ENCODE results near the gene DDR1.
"Not testable (repeated sequence)": the region's sequence is repeated elsewhere in the genome, so short reads cannot be mapped to it uniquely, and the experiment has no call there.

The DDR1 gene

DNA sequence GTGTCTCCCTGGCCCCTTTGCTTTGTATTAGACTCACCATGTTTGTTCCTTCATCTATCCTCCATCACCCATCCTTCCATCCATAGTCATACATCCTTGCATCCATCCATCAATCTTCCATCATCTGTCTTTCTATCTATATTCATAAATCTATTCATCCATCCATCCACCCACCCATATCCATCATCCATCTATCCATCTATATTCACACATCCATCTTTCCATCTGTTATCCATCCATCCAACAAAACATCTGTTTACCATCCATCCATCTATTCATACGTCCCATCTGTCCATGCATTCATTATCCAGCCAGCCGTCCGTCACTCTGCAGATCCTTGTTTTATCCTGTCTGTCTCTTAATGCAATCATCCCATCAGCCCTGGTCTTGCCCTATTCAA lies 10.6 kb downstream of the DDR1 start:
- DNase-seq, result no peak

- DNase-seq, result peak; percentile 34
Observed at GRCh38 chr6:30895343-30895742, 11.0 kb downstream of the DDR1 start.

DNA sequence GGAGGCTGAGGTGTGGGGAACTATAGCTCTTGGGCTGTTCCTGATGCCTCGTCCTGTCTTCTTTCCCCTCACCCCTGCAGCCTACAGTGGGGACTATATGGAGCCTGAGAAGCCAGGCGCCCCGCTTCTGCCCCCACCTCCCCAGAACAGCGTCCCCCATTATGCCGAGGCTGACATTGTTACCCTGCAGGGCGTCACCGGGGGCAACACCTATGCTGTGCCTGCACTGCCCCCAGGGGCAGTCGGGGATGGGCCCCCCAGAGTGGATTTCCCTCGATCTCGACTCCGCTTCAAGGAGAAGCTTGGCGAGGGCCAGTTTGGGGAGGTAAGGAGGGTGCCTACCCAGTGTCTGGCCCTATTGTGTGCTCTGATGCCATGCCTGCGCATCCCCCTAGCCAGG lies 12.2 kb downstream of the DDR1 start:
- DNase-seq, result peak; percentile 27

- DNase-seq, result no peak
Observed at GRCh38 chr6:30897882-30898281, 13.6 kb downstream of the DDR1 start.

DNA sequence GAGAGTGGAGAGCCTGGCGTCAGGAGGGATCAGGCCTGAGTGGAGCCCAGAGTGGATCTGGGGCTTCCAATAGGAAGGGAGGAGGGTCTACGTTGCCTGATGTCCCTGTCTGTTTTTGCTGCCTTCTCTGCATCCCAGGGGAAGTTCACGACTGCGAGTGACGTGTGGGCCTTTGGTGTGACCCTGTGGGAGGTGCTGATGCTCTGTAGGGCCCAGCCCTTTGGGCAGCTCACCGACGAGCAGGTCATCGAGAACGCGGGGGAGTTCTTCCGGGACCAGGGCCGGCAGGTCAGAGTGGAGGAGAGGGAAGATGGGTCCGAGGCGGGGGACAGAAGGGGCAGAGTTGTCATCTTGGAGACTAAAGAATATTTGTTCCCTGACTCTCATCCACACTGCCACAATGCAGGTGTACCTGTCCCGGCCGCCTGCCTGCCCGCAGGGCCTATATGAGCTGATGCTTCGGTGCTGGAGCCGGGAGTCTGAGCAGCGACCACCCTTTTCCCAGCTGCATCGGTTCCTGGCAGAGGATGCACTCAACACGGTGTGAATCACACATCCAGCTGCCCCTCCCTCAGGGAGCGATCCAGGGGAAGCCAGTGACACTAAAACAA lies 14.5 kb downstream of the DDR1 start:
- no peak for DNase-seq

DNA sequence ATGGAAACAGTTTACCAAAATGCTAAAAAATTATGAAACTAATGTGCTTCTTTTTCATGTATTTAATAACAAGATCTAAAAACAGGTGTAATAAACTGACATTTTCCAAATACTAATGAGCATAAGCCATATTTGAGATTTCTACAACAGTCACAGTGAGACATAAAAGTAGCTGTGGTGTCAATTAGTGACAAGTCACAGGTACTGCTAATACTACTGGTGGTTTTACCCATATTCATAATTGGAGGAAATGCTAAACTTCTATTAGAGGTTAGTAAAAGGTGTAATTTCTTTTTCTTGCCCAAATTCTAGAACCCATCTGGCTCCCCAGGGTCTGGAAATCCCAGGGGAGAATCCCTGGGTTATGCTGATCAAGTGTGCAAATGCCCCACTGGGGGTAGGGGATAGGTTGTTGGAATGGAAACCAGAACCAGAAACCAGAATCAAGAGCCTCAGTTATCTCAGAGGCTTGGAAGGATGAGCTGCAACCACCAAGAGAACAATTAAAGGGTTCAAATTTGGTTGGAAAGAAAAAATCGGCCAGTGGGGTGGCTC lies 16.6 kb downstream of the DDR1 start:
- no peak for DNase-seq

- no peak for DNase-seq
Observed at GRCh38 chr6:30901436-30901835, 17.1 kb downstream of the DDR1 start.

- DNase-seq, result not testable (repeated sequence)
Observed at GRCh38 chr6:30902196-30902595, 17.9 kb downstream of the DDR1 start.

DNA sequence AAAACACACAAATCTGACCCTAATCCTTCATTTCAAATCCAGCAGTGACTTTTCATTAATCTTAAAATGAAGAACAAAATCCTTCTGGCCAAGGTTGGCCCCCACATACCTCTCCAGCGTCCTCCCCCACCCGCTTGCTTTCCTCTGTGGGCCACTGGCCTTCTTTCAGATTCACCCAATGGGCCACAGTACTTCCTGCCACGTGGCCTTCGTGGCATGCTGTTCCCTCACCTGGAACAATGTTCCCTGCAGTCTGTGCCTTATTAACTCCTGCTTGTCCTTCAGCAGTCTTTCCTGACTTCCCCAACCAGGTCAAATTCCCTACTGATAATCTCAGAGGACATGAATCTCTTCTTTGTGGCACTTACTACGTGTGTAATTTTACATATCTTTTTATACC lies 18.4 kb downstream of the DDR1 start:
- no peak for DNase-seq

DNA sequence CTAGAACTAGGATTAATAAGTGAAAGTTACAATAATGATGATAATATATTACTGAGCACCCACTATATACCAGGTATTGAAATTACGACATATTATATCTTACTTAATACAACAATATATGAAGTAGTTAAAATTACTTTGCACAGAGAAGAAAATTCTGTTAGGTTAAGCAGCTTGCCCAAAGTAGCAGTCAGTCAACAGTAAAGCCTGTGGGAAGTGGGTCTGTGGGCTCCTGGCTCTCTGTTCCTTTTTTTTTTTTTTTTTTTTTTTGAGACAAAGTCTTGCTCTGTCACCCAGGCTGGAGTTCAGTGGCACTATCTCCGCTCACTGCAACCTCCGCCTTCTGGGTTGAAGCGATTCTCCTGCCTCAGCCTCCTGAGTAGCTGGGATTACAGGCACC lies 18.9 kb downstream of the DDR1 start:
- DNase-seq, result no peak

- DNase-seq, result not testable (repeated sequence)
Observed at GRCh38 chr6:30907290-30907757, 23.0 kb downstream of the DDR1 start.

- peak; percentile 96 for DNase-seq
Observed at GRCh38 chr6:30907758-30908591, 23.7 kb downstream of the DDR1 start, which contains the start of gene GTF2H4. TSS of gene GTF2H4 (plus strand) at chr6:30908207.

GRCh38 chr6:30908700-30909099 lies 24.4 kb downstream of the DDR1 start:
- no peak for DNase-seq

DNA sequence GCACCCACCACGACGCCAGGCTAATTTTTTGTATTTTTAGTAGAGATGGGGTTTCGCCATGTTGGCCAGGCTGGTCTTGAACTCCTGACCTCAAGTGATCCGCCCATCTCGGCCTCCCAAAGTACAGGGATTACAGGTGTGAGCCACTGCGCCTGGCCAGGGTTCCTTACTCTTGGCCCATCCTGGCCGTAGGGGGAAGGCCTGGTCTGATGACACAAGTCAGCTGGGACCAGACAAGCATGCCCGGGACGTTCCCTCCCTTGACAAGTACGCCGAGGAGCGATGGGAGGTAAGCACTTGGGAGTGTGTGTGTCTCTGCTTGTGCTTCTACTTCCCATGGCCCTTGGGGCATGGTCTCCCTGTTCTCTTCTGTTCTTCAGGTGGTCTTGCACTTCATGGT lies 26.2 kb downstream of the DDR1 start:
- not testable (repeated sequence) for DNase-seq

DNA sequence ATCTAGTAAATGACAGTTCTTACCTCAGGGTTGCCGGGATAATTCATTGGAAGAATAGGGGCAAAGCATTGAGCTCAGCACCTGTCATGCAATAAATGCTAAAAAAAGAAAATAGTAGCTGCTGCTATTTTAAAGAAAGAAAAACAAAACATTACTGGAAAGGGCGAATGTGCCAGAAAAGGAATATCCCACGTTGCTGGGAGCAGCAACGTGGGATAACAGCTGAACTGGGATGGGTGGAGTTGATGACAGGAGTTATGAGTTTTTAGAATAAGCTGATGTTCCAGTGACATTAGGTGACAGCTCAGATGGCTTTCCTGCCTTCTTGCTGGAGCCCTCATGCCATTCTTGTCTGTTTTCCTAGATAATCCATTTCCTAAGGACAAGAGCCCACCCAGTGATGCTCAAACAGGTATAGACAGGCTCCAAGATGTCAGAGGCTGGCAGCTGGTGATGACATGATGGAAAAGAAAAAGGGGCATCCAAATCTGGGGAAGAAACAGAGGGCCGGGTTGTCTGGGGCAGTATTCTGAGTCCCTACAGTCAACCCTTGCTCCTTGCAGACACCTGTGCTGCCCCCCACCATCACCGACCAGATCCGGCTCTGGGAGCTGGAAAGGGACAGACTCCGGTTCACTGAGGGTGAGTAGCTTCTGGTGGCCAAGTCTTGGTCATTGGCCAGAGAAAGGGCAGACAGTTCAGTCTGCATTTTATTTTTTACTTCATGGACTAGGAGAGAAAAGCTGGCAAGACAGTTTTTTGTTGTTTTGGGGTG lies 28.6 kb downstream of the DDR1 start:
- no peak for DNase-seq

DNA sequence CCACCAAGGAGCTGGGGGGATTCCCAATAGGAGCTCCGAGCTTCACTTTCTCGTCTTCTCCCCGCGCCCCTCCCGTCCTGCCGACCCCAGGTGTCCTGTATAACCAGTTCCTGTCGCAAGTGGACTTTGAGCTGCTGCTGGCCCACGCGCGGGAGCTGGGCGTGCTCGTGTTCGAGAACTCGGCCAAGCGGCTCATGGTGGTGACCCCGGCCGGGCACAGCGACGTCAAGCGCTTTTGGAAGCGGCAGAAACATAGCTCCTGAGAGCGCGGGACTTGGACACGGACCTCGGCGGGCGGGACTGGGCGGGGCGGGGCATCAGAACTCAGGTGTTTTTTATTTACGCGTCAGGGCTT lies 29.4 kb downstream of the DDR1 start:
- no peak for DNase-seq

DNA sequence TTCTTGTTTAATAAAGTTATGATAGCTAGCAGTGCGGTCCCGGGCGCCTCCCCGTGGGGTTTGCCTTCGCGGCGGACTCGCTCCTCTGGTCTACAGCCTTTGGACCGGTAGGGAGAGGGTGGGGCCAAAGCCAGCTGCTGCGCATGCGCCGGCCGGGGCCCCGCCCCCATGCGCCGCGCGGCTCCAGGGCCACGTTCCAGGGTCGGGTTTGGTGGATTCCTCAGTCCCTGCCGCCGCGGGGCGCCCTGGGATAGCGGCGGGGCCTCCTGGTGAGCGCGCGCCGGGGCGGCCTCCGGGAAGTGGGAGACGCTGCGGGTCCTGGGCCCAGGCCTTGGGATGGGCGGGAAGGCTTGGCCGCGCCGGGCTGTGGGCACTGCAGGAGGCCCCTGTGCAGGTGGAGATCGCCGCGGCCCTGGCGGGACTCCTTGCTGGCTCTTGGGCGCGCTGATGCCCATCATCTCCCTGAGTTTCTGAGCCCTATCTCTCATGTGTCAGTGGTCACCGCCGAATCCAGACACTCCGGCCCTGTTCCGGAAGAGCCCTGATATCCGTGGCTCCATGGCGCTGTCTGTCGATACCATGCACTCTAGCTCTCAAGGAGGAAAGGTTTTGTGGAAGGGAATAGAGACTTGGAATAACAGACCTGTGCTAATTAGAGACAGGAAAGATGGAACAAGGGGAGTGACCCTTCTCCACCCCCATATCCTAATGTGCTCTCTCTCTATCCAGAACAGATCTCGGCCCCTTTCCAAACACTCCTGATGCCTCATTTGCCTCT lies 29.9 kb downstream of the DDR1 start, which contains the start of gene VARS2:
VARS2 (plus strand) TSS at position 163 of the 778 bp plus-strand sequence; CDS start at position 762, 599 bp downstream.
- DNase-seq, result peak; percentile 97

GRCh38 chr6:30914854-30915590 lies 30.7 kb downstream of the DDR1 start:
- DNase-seq, result peak; percentile 52

- peak; percentile 49 for DNase-seq
Observed at GRCh38 chr6:30915591-30915946, 31.2 kb downstream of the DDR1 start.

- no peak for DNase-seq
Observed at GRCh38 chr6:30917041-30917440, 32.7 kb downstream of the DDR1 start.

DNA sequence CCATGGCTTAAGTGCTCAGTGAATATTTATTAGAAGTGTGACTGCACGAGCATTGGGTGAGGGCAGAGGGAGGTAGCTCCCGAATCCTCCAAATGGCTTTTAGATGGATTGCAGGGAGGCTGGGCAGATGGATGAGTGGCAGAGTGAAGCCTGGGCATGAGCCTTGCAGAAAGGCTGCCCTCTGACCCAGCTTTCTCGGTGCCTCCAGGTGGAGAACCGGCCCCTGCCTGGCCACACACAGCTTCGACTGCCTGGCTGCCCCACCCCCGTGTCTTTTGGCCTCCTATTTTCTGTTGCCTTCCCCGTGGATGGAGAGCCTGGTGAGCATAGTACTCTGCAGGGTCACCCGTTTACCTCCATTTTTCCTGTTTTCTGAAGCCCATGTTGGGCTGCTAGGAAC lies 33.2 kb downstream of the DDR1 start:
- DNase-seq, result no peak

DNA sequence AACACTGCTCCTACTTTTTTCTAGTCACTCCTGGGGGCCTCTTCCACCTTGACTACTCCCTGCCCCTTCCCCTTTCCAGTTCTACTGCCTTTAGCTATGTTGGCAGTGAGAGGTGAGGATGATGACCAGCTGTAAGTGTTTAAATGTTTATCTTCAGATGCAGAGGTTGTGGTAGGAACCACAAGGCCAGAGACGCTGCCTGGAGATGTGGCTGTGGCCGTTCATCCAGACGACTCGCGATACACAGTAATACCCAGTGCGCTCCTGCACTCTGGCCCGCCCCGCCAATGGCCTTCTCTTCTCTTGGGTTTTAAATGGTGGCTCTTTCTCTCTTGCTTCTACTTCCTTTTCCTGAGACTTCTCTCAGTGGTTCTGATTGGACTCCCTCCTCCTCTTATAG lies 34.4 kb downstream of the DDR1 start:
- DNase-seq, result no peak
